ENCODE measurements around the gene BARHL2.
A peak's percentile ranks its signal among the peaks of the same experiment; 100 is the strongest.

BARHL2 gene

DNA sequence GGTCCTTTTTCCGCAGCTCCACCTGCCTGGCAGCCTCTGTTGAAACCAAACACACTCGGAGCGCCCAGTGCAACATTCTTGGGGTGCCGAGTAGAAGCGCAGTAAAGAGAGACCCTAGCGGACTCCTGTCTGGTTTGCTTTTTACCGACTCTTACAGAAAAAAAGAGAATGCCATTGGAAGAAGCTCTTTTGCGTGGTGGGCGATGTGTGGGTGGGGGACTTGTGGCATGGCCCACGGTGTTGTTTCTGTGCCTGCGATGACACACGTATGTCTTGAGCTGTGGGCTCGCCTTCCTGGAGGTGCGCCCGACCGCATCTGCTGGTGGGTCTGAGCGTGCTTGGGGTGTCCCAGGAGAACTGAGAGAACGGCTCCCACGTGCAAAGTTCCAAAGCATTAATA lies 7.3 kb upstream of the BARHL2 start:
- DNase-seq = no peak

DNA sequence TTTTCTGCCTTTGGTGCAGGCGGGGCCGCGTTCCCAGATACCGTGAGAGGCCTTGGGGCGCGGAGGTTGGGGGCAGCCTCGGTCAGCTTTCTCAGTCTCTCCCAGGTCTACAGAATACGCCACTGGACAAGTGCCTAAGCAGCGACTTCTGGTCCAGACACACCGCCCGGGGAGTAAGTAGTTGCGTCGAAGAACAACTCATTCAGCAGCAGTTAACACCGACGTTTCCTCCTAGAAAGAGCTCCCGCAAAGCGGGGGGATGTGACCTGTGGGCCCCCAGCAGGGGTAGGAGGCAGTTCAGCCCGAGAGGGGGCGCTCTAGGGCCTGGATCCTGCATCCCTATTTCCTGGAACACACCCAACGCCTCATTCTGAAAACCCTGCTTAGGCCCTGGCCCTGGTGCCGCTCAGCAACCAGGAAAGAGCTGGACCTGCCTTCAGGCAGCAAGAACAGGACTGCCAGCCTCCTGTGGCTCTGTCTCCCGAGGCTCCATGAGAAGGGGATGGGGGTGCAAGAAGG lies 6.5 kb upstream of the BARHL2 start:
- DNase-seq = no peak

DNA sequence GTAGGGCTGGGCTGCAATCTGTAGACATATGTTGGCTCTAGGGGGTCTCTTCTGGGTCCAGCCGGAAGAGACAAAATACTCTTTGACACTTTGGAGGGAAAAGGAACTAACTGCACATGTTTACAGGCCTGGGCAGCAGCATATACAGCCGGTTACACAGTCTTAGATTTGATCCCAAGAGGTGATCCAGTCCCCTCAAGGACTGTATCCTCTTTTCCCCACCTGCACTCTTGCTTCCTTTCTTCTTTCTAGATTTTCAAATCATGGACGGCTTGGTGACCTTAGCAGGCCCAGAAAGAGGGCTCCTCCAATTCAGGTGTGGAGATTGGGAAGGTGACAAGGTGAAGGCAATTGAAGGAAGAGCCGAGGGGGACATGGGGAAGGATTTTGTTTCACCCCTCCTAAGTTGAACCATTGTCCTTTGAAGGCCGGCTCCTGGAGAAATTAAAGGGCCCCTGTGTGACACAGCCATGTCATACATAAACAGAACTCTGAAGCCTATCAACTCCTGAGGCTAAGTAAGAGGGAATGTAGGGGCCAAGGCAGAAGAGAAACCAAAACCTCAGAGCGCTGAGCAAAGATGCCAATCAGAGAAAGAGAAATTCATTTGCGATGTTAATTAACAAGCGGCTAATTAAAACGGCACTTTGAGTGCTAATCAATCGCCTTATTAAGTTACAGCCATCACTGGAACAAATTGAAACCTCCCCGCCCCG lies 5.9 kb upstream of the BARHL2 start:
- peak in 1 of 3 donors; percentile 17 for DNase-seq

DNA sequence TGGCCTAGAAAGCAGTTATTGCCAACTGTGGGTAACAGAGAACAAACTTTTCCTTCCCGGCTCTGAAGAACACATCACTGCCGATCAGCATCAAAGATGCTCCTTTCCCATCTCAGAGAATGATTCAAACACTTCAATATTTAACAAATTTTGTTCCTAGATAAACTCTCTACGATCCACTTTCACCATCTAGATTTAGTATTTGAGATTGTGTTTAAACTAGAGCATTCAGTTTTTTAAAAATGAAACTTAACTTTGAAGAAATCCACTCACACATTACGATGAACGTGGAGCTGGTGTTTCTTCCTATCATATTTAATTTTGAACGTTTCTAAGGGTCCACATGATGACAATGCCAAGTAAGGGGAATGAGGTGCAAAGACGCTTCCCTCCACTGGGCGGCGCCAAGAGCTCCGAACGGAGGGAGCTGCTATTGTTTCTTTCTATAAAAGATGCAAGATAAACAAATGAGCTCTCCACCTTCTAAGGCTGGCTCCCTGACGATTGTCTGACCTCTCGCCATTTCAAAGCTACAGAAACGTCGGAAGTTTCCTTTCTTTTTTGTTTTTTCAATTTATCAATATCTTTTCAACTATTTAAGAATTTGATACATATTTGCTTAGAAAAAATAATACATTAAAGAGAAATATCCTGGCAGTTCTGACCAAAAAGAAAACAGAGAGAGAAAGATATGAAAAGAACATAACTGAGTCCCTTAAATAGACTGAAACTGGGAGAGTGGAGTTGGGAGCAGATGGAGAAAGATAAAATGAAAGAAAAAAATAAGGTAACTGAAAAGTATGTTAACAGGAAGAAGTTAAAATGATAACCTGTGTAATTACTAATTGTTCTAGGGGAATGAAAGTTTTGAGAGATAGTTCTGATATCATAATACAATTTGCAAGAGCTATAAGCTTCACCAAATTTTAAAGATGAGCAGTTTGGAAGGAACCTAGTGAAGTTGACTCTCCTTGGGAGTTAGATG lies 4.4 kb upstream of the BARHL2 start:
- DNase-seq = peak; percentile 74 to 82 (median 78)

DNA sequence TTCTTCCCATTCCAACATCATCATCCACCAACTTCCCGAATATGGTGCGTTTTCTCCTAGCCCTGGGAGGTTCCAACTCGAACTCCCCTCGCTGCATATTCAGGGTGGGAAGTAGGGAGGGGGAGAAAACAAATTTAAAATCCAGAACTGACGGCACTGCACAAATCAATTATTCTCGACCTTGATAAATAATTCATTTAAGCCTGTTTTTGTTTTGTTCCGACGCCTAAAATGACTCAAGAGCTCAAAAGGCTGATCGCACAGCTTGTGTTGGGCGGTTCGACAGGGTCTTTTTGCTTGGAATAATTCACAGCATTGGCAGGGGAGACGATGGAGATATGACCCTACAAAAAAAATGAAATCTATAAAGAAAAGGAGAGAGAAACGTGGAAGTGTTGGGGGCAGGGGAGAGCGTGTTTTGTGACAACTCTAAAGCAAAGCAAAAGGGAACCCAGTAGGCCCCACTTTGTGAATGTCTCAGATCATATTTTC lies 3.1 kb upstream of the BARHL2 start:
- no peak for DNase-seq

DNA sequence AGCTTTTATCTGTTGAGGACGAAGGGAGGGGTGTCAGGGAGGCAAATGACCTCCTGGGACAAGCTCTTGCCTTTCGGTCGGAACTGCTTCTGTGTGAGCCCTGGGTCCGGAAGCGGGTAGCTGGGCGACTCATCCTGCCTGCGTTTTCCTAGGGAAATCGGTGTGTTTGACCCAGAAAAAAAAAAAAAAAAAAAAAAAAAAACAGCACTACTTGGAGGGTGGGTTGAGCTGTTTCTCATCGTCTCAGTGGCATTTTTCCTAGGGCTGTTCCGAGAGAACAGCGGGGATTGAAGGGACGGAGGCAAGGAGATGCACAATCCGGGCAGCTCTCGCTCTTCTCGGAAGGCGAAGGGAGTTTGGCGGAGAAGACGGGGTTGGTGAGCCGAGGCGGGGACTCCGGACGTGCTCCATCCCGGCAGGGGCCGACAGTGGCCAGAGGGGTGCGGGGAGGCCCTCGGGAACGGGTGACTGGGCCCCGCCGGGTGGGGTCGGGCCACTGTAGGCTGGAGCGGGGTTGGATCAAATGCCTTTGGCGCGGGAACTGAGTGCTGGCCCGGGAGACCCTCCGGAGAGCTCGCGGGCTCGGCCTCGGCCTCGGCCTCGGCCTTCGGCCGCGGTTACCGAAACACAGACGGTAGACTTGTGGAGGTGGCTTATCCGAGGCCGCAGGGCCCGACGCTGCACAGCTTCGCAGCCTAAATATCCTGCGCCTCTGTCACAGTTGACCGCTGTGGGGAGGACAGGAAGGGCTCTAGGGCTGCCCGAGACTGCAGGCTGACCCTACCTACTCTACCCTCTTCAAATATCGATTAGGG lies 2.4 kb upstream of the BARHL2 start:
- DNase-seq = no peak

DNA sequence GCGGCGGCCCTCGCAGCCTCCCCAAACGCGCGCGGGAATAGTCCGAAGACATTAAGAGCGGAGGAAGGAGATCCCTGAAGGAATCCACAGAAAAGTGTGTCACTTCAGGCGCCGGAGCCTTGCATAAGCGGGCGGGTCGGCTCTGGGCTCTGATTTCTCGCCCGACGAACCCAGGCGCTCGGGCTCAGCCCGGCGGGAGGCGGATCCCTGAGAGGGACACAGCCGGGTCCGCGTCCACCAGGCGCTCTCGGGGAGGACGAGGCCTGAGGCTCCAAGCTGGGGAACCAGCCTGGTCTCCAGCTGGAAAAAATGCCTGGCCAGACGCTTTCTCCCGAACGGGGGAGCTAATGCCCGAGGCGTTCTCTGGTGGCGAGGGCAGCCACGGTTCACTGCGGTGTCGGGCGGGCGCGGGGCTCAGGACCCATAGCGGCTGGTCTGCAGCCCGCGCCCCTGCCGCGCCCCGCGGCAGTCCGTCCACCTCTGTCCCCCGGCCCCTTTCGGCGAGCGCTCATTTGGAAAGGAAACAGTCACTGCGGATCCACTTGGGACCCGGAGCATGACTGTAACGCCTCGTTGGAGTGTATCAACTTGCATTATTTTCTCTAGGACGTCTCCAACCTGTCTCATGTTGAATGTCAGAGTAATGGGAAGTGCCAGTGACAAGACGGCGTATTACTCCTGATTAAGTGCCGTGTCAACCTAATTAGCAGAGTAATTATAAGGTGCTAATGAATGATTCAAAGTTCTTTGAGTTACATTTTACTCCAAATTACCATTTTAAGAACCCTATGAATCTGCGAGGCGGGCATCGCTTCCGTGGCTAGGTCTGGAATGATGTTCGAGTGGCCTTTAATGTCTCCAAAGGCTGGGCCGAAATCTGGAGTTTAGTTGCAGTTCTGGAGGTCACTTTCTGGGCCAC lies 1.6 kb upstream of the BARHL2 start:
- DNase-seq = no peak

DNA sequence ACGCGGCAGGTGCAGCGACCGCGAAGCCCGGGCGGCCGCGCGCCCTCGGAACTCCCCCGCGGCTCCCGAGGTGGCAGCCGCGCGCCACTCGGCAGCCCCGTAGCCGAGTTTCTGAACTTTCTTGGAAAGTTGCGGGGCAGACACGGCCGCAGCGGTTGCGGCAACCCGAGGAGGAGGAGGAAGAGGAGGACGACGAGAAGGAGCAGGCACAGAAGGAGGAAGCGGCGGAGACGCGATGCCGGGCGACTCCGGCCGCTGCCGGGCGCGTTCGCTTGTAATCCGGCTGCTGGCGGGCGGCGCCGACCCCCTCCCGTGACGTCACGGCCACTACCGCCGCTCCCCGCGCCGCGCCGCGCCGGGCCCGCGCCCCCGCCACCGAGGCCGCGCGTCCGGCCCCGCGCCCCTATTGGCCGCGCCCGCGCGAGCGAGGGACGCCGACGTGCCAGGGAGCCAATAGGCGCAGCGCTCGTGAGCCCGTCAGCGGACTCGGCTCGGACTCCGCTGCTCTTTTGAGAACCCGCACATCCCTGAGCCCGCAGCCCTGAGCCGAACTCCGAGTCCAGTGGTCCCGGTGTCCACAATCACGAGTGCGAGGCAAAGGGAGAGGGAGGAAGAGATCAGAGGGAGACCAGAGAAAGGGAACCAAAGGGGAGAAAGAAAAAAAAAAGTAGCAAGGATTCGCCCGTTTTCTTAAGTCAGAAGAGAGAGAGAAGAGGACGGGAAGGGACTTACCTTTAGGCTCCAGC lies 736 bp upstream of the BARHL2 start:
- peak; percentile 36 to 66 (median 55) for DNase-seq

DNA sequence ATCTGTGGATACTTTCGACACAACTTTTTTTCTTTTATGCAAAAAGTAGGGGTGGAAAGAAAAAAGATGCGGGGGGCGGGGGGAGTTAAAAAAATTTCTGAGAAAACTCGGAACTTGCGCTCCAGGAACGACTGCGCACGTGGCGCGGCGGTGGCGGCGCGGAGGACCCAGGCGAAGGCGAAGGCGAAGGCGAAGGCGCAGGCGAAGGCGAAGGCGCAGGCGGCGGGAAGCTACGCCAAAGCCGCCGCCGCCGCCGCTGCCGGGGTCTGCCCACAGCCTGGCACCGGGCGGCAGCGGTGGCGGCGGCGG lies 208 bp upstream of the BARHL2 start:
- no peak for DNase-seq

DNA sequence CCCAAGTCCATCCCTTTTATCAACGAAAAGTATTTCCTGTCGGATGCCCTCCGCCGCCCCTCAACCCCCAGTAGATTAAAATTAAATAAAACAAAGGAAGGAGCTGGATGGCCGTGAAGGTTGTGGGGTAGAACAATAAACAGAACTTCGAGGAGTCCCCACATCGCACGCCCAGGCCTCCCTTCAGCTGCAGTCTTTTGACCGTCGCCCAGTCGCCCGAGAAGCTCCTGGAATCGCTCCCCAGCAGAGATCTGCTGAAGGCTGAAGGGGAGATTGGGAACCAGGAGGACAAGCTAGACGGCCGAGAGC lies 905 bp downstream of the BARHL2 start:
- no peak for DNase-seq

DNA sequence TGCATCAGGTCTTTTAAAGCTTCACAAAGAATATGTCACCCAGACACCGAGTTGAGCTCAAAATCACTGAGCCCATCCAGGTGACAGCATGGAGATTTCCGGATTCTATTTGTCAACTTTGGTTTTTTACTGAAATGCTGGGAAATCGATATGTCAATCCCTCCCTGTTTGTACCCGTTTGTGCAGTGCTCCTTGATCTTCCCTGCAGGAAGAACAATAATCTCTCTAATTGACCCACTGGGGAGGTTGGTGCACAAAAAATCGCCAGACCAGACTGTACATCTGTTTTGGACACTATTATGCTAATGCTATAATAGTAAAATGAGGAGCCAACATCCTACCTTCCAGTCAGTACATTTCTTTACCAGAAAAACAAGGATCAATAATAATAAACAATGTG lies 1.8 kb downstream of the BARHL2 start:
- DNase-seq = no peak

DNA sequence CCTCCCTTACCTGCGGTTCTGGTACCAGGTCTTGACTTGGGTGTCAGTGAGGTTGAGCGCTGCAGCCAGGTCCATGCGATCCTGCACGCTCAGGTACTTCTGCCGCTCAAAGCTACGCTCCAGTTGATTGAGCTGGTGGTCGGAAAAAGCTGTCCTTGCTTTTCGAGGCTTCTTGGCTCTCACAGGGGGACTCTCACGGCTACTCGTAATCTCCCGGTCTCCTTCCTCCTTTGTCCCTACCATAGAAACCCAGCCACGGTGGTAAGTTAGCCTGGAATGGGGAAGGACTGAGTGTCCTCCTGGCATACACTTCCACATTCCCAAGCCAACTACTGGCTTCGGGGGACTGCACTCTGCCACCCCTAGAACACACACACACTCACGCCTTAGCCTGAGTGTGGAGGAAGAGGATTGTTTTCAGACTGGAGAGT lies 2.6 kb downstream of the BARHL2 start:
- no peak for DNase-seq

DNA sequence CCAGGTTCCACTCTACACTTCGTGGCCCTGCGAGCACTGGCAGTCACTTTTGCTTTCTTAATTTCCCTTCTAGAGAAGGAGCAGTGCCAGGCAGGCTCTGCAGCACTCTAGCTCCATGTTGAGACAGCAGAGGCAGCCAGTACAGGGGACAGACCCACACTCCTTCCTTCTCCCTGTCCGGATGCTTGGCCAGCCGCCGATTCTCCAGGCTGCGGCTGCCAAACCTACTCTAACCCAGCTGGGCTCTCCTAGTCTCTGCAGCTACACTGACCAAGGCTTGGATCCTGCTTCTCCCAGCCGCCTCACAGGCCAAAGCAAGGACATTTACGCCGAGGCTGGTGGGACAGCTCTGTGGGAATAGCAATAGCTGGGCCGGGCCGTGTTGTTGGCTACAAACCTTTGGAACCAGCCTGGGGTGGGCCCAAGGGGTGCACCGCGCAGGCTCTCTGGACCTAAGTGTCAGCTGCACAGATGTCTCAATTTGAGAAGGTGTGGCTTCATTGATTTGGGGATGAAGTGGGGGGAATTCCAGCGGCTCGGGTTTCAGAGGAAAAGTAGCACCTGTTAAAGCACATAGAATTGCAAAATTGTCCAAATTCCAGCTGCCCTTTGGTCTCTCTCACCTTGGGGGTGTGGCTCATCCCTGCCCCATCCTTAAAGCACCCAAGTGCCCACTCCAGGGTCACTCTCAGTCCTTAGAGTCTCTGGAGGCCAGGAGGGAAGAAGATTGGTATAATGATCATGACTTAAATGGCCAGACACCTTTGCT lies 3.2 kb downstream of the BARHL2 start:
- no peak for DNase-seq

DNA sequence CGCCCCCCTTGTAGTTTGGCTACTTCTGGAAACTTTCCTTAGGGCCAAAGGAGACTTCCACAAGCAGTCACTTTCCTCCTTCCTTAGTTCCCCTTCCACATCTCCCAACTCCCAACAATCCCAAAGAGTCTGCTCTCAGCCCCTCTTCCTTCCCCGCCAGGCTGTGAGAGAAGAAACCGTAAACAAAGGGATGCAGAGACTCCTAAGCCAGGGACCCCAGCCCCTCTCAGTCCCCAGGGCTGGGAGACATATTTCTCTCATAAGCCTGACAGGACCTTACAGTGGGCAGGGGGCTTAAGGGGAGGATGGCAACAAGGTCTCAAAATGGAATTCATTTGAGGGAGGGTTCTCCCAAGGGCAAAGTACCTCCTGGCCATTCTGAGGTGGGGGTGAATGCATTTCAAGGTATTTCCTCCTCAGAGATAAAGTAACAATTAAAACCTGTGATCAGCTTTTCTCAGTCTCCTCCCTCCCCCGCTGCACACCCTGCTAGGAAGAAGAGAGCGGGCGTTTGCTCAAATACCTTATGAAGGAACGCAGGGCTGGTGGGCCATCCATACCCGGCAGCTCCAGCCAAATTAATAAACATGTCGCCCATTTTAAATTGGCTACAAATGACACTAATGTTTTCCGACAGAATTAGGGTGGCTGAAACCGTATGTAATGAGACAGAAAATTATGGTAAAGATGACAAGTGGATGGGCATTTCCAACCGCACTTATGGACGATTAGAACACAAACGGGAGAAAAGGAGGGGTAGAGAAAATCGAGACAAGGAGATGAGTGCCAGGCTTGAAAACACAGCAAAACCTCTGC lies 4.0 kb downstream of the BARHL2 start:
- no peak for DNase-seq

DNA sequence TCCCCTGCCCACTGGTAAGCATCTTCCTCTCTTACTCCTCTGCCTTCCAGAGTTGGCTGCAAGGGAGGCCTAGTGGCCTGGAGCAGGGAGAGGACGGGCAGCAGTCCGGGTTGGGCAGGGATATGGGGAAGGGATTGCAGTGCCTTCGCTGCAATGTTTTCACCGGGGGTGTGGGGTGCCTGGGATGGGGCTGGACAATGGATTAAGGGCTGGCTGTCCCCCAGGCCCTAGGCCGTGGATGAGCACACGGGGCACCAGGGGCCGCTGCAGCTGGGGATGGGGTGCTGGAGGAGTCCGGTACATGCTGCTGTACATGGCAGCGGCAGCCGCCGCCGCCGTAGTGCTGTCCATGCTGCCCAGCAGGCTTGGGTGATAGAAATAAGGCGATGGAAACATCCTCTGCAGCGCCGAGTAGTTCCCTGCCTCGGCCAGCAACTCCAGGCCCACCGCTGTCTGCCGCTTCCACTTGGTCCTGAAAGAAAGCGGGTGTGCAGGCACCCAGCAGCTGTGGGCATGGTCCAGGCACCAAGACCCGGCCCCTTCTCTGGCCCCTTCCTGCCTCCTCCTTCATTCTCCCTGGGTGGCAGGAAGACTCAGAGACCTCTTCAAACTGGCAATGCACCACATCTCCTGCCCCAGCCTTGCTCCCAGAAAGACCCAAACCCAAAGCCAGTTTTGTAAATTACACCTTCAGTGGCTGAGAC lies 4.8 kb downstream of the BARHL2 start:
- DNase-seq = no peak

DNA sequence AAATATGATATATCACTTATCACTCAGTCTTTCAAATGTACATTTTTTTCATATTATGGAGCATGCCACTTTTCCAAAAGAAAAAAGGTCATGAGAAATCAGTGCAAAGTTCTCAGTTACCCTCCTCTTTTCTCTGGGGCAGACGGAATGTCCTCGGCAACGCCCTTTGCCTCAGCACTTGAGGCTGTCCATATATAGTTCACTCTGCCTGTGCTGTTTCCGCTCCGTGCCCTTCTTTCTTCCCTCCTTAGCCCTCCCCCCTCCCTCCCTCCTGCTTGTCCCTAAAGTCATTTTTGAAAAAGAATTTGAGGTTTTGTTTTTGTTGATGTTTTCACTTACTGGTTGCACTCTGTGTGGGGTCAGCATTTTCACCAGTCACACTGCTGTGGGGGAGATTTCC lies 5.4 kb downstream of the BARHL2 start:
- DNase-seq = no peak

DNA sequence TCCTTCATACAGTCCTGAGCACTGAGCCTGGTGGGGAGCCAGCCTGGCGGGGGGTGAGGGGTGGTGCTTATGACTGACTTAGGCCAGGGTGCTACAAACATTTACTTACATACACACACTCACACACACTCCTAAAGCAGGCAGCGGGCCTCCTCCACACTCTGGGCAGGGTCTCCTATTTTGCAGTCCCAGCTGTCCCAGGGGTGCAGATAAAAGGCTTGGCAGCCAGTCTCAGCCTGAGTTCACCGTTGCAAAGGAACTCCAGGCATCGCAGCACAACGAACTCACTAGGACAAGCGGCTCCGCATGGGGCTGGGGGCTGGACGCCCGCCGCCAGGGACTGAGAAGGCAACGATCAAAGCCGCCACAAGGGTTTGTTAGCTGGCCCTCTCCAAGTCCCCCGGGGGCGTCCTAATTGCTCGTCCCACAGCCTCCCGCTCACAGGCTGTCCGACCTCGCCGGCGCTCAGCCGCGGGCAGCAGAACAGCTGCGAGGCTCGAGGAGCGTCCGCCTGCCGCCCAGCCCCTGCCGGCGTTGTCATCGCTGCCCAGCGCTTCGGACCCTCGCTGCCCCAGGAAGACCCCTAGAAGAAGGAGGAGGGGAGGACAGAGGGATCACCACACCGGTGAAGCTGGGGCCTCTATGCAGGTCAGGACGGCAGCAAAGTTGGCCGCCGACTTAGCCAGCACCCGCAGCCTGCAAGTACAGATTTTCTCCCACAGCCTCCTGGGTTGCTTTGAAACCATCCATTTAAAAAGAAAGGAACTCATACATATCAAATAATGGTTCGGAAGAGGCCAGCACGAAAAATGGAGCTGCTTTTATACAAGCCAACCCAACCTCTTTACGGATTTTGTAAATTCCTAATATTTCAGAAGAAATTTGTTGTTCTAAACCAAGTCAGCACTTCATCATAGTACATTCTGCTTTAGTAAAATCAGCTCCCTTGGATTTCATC lies 6.2 kb downstream of the BARHL2 start:
- no peak for DNase-seq

DNA sequence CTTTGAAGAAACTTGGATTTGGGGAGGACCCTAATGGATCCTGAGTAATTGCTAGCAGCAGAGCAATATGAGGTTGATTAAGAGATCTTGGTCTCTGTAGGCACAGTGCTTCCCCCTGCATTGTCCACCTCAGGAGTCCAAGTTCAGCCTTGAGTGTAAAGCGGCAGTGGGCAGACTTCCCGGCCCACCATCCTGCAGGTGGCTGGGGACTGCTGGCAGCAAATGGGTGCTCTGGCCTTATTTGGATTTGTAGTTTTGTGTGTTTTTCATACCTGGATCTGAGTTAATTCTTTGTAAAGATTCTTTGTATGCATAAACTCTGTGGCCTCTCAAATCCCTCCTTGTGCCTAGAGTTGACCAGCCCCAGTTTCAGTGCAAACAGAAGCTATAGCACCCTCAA lies 7.6 kb downstream of the BARHL2 start:
- DNase-seq = no peak

All from suppressor macrophage treated with lipopolysaccharide for 1 hour (primary cell).